ENCODE measurements around the gene KRT4. TPM values are rescaled to one million over a fixed set of nuclear protein-coding genes. Genes with fewer than 3 reads are reported as not detected.

KRT4 gene
- total and polyA plus RNA-seq, 2 donors (not counting 3 experiments of a cell fraction or from before 2014, with no cell fraction given): not detected

DNA sequence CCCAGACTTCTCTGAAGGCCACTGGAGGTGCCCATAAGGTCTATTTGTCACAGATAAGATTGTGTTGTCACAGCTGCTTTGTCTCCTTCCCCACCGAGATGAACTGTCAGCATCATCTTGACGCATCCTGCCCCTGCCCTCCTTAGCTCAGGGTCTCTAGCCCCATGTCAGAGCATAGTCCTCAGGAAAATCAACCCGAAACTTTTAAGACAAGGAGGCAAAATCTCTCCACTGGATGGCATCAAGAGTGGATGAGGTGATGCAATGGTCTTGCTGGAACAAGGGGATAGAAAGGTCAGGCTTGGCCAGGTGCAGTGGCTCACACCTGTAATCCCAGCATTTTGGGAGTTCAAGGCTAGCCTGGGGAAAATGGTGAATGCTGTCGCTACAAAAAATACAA is 12.0 kb upstream of the KRT4 start:
- ChIA-PET CTCF (interaction anchor here (0.8 kb wide), 1 partner anchor 48 kb away, joined by 3 read pairs; no protein-coding TSS in a partner anchor), POLR2A (no interaction called here)
- H3K9ac ChIP-seq (replicated peaks; ENCODE audit: extremely low read depth, insufficient read depth, low read length): no peak overlapping the region
- BruUV-seq (replicated peaks): no TSS peak
- H3K9me1 ChIP-seq (replicated peaks; ENCODE audit: control insufficient read depth, extremely low read depth, insufficient read depth, low read length): no peaks in the 10 kb centered on the region
- no peaks in the 10 kb centered on the region for H3K79me2 ChIP-seq (ENCODE audit: control insufficient read depth, insufficient read depth, low read length)
- no peak overlapping the region for H3K4me2 ChIP-seq (ENCODE audit: insufficient read depth, low read length)
- DNase-seq (ENCODE audit: low read depth, low spot score) (no peak), FAIRE-seq (no peak)
- H3K4me1 ChIP-seq (ENCODE audit: control insufficient read depth, extremely low read depth, insufficient read depth, low read length): no peaks in the 10 kb centered on the region
- H3K36me3 ChIP-seq (ENCODE audit: control insufficient read depth in 2 of 2, extremely low read depth in 1 of 2, insufficient read depth in 2 of 2, low read length in 2 of 2): no peaks in the 10 kb centered on the region
- H3K27me3 ChIP-seq (ENCODE audit: control insufficient read depth in 2 of 2, insufficient read depth in 2 of 2, low read length in 2 of 2): peaks cover 2 to 3% of the 10 kb centered on the region in 2 experiments
- H3K27ac ChIP-seq (ENCODE audit: insufficient read depth, low read depth, low read length): no peak overlapping the region
- dilution Hi-C loops (cut with MboI; ENCODE audit: extremely low pct_ligation_motif_present, low sequenced_read_pairs): no loop called here
- intact Hi-C loops (cut with micrococcal nuclease): no loop called here
- H4K20me1 ChIP-seq (replicated peaks; ENCODE audit: control insufficient read depth, extremely low read depth, insufficient read depth, low read length): no peaks in the 10 kb centered on the region
- no peak overlapping the region for H2AFZ ChIP-seq (ENCODE audit: low read depth, low read length)
- H3K4me3 ChIP-seq (replicated peaks in 1 of 3; ENCODE audit: insufficient read depth in 1 of 3, low read depth in 1 of 3, low read length in 3 of 3): no peak overlapping the region
- no peaks in the 10 kb centered on the region for H3K9me3 ChIP-seq (replicated peaks; ENCODE audit: control insufficient read depth, insufficient read depth, low read length)
- TF ChIP-seq EZH2 (IDR thresholded peaks at IDR 0.05; ENCODE audit: borderline replicate concordance, low read depth, low read length, severe bottlenecking) (no peak), GATA2 (IDR thresholded peaks at IDR 0.05; ENCODE audit: insufficient read depth, insufficient read length, low read depth, low read length) (no peak), FOS (IDR thresholded peaks at IDR 0.05; ENCODE audit: borderline replicate concordance, insufficient read depth, low read length) (no peak), POLR2AphosphoS5 (IDR thresholded peaks at IDR 0.05; ENCODE audit: insufficient read depth, low read depth, low read length) (no peak), MYC (IDR thresholded peaks at IDR 0.05; ENCODE audit: low read depth, low read length) (no peak), JUN (IDR thresholded peaks at IDR 0.05; ENCODE audit: borderline replicate concordance, insufficient read depth, insufficient read length, low read depth) (no peak), POLR2A (IDR thresholded peaks at IDR 0.05; ENCODE audit: low read depth, low read length) (no peak)
- TF ChIP-seq, protein P1, sequence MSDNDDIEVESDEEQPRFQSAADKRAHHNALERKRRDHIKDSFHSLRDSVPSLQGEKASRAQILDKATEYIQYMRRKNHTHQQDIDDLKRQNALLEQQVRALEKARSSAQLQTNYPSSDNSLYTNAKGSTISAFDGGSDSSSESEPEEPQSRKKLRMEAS (IDR thresholded peaks at IDR 0.05; ENCODE audit: insufficient read depth, insufficient read length): no peak
- TF ChIP-seq, protein P2, sequence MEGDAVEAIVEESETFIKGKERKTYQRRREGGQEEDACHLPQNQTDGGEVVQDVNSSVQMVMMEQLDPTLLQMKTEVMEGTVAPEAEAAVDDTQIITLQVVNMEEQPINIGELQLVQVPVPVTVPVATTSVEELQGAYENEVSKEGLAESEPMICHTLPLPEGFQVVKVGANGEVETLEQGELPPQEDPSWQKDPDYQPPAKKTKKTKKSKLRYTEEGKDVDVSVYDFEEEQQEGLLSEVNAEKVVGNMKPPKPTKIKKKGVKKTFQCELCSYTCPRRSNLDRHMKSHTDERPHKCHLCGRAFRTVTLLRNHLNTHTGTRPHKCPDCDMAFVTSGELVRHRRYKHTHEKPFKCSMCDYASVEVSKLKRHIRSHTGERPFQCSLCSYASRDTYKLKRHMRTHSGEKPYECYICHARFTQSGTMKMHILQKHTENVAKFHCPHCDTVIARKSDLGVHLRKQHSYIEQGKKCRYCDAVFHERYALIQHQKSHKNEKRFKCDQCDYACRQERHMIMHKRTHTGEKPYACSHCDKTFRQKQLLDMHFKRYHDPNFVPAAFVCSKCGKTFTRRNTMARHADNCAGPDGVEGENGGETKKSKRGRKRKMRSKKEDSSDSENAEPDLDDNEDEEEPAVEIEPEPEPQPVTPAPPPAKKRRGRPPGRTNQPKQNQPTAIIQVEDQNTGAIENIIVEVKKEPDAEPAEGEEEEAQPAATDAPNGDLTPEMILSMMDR (IDR thresholded peaks at IDR 0.05; ENCODE audit: extremely low read depth in 1 of 2, insufficient read depth in 1 of 2, low read depth in 1 of 2, low read length in 2 of 2): no peak
